Panc1 (cell line): ENCODE data around the gene GRAMD1C. TPM values are rescaled to one million over a fixed set of nuclear protein-coding genes. Genes with fewer than 3 reads are reported as not detected.

Source experiments
- ATAC-seq: fragments of 200-7000 bp; cut with Tn5 transposase; 2 replicates; pipeline ENCODE4 v1.9.1; 2020; ENCODE audit warnings: mild to moderate bottlenecking, moderate library complexity
- BruUV-seq: library from RNA; stranded (reverse); fragments of 400-500 nt; replicated peaks from 2 replicates; lab custom pipeline; 2021; lab: Mats Ljungman, UMichigan
- CTCF ChIA-PET: fragments of 300-600 bp; sonication (Branson Sonifier 250); formaldehyde crosslinking; loops from one replicate; lab custom pipeline; 2022; ENCODE audit warnings: antibody characterized with exemption; lab: Charles Lee
- POLR2A ChIA-PET: fragments of 300-600 bp; sonication (Branson Sonifier 250); formaldehyde crosslinking; loops from one replicate; lab custom pipeline; 2022; ENCODE audit warnings: antibody characterized with exemption; lab: Charles Lee
- DNase-seq: peaks from one replicate; pipeline ENCODE4 v3.0.0-alpha.2; 2010; ENCODE audit warnings: low read depth, low spot score
- H3K27ac ChIP-seq: 2 replicates; pipeline ENCODE4 v1.5.1; 2011; ENCODE audit warnings: mild to moderate bottlenecking, low read length, inconsistent platforms
- H3K27me3 ChIP-seq: fragments of 200-500 bp; sonication (Bioruptor generic); 2 replicates; pipeline ENCODE4 v1.6.0; 2014; ENCODE audit warnings: low read length, inconsistent platforms; ENCODE audit not compliant: control insufficient read depth, insufficient read depth
- H3K36me3 ChIP-seq: fragments of 200-500 bp; sonication (Bioruptor generic); 2 replicates; pipeline ENCODE4 v1.5.1; 2014; ENCODE audit warnings: inconsistent platforms, mild to moderate bottlenecking, low read length, moderate library complexity; ENCODE audit not compliant: control insufficient read depth, insufficient read depth
- H3K4me1 ChIP-seq: 2 replicates; pipeline ENCODE4 v1.5.1; 2011; ENCODE audit warnings: inconsistent platforms, mild to moderate bottlenecking, low read length, moderate library complexity; ENCODE audit not compliant: control insufficient read depth, insufficient read depth
- H3K4me3 ChIP-seq, 2 experiments: 2 replicates each; pipeline ENCODE4 v1.5.1; 2011 to 2012; ENCODE audit warnings: low read depth in 2 of 2, low read length in 2 of 2, mild to moderate bottlenecking in 2 of 2, inconsistent platforms in 1 of 2, moderate library complexity in 1 of 2
- H3K9me3 ChIP-seq: fragments of 200-500 bp; sonication (Bioruptor generic); 2 replicates; pipeline ENCODE4 v1.5.1; 2014; ENCODE audit warnings: low read depth, mild to moderate bottlenecking, inconsistent platforms, low read length, moderate library complexity; ENCODE audit not compliant: control insufficient read depth, insufficient read depth
- POLR2AphosphoS5 ChIP-seq: IDR thresholded peaks from 2 replicates; pipeline ENCODE4 v1.6.1; 2012; ENCODE audit warnings: mild to moderate bottlenecking, low read depth, low read length, moderate library complexity
- REST ChIP-seq, 2 experiments: IDR thresholded peaks; 2 replicates each; pipeline ENCODE4 v1.6.1; 2011 to 2012; ENCODE audit warnings: low read depth in 2 of 2, control low read depth in 1 of 2, low read length in 1 of 2, mild to moderate bottlenecking in 1 of 2, moderate library complexity in 1 of 2; ENCODE audit not compliant: insufficient read depth in 1 of 2
- SIN3A ChIP-seq: IDR thresholded peaks from 2 replicates; pipeline ENCODE4 v1.6.1; 2012; ENCODE audit warnings: low read depth, mild to moderate bottlenecking, low read length, moderate library complexity, borderline replicate concordance; ENCODE audit not compliant: insufficient read depth
- TCF7L2 ChIP-seq: IDR thresholded peaks from 2 replicates; pipeline ENCODE4 v1.6.1; 2011; ENCODE audit warnings: mild to moderate bottlenecking, low read depth, low read length, inconsistent platforms
- in situ Hi-C: cut with HindIII; loops from 2 replicates; pipeline ENCODE4 v1.10.0; 2016; ENCODE audit warnings: low sequenced_read_pairs, low pct_unique_long_range_greater_than_20kb
- intact Hi-C: fragments of 100-400 bp; cut with micrococcal nuclease; formaldehyde crosslinking; loops from one replicate; pipeline ENCODE4 v1.10.0; 2022; ENCODE audit not compliant: unreplicated experiment
- total RNA-seq: library from RNA; stranded (reverse); gene quantifications from one replicate; pipeline ENCODE4 v1.2.1, GENCODE V29; 2021; ENCODE audit not compliant: unreplicated experiment
- TF ChIP-seq, protein P1 (sequence below): fragments of 450-650 bp; IDR thresholded peaks from 2 replicates; pipeline ENCODE4 v1.5.1; 2017; ENCODE audit warnings: mild to moderate bottlenecking

Gene GRAMD1C
- total RNA-seq, 1 experiment from 2014 or later, result 3.9 TPM

DNA sequence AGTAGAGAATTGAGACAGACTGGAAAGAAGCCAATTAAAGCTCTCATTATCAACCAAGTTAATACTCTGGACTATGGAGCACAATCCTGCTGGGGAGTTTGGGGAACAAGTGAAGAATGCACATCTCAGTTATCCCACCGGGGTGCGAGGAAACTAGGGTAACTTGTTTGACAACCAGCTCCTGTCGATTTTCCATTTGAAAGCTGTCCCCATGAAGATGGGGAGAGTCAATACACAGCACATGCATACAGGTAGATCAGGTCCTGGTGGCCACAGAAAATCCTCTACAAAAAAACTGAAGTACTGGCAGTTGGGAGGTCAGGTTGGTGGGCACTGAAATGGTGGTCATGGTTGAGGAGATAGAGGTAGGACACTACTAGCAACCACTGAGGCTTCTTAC is 25.7 kb upstream of the GRAMD1C start:
- BruUV-seq, result no TSS peak
- no peaks in the 10 kb centered on the region for H3K27me3 ChIP-seq
- H3K4me1 ChIP-seq, result no peaks in the 10 kb centered on the region
- no peaks in the 10 kb centered on the region for H3K36me3 ChIP-seq
- in situ Hi-C loops, result no loop called here
- ATAC-seq, result no peak
- DNase-seq, result no peak
- ChIA-PET POLR2A (no interaction called here), CTCF (interaction anchor here (0.6 kb wide), 1 partner anchor 9 kb away, joined by 3 read pairs; no protein-coding TSS in a partner anchor)
- H3K4me3 ChIP-seq, result no peak overlapping the region
- no peak overlapping the region for H3K27ac ChIP-seq
- no peaks in the 10 kb centered on the region for H3K9me3 ChIP-seq
- intact Hi-C loops, result no loop called here
- TF ChIP-seq POLR2AphosphoS5 (no peak), TCF7L2 (no peak), REST (IDR thresholded peaks at IDR 0.05; ENCODE audit: insufficient read depth in 1 of 2, low read depth in 2 of 2, low read length in 1 of 2) (no peak), SIN3A (no peak)
- TF ChIP-seq, protein P1, sequence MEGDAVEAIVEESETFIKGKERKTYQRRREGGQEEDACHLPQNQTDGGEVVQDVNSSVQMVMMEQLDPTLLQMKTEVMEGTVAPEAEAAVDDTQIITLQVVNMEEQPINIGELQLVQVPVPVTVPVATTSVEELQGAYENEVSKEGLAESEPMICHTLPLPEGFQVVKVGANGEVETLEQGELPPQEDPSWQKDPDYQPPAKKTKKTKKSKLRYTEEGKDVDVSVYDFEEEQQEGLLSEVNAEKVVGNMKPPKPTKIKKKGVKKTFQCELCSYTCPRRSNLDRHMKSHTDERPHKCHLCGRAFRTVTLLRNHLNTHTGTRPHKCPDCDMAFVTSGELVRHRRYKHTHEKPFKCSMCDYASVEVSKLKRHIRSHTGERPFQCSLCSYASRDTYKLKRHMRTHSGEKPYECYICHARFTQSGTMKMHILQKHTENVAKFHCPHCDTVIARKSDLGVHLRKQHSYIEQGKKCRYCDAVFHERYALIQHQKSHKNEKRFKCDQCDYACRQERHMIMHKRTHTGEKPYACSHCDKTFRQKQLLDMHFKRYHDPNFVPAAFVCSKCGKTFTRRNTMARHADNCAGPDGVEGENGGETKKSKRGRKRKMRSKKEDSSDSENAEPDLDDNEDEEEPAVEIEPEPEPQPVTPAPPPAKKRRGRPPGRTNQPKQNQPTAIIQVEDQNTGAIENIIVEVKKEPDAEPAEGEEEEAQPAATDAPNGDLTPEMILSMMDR, result no peak

GRCh38 chr3:113819866-113820265 is 18.7 kb upstream of the GRAMD1C start:
- Histone ChIP-seq H3K36me3 (no peaks in the 10 kb centered on the region), H3K9me3 (no peaks in the 10 kb centered on the region), H3K27ac (no peak overlapping the region), H3K4me3 (no peak overlapping the region), H3K4me1 (no peaks in the 10 kb centered on the region; the same call in 1 of the 2 replicates), H3K27me3 (no peaks in the 10 kb centered on the region)
- ATAC-seq (no peak), DNase-seq (no peak)
- no TSS peak for BruUV-seq
- POLR2A ChIA-PET, result no interaction called here
- TF ChIP-seq SIN3A, result no peak
- TF ChIP-seq TCF7L2, result no peak
- no peak for TF ChIP-seq POLR2AphosphoS5
- TF ChIP-seq REST (IDR thresholded peaks at IDR 0.05; ENCODE audit: insufficient read depth in 1 of 2, low read depth in 2 of 2, low read length in 1 of 2), result no peak
- TF ChIP-seq, protein P1, result no peak
- intact Hi-C loops (no loop called here), in situ Hi-C loops (no loop called here)
- CTCF ChIA-PET, result no interaction called here
